HUES6 (cell line): ENCODE measurements around the gene PLA2G6.

ENCODE experiments used
- H3K27ac ChIP-seq: 2 replicates; pipeline ENCODE4 v1.7.0; 2013; ENCODE audit warnings: low read depth, mild to moderate bottlenecking, low read length, inconsistent platforms
- H3K27me3 ChIP-seq: 2 replicates; pipeline ENCODE4 v1.6.1; 2013; ENCODE audit warnings: low read length; ENCODE audit not compliant: control insufficient read depth, insufficient read depth
- H3K36me3 ChIP-seq: 2 replicates; pipeline ENCODE4 v1.6.1; 2013; ENCODE audit warnings: low read length; ENCODE audit not compliant: control insufficient read depth, insufficient read depth
- H3K4me1 ChIP-seq: 2 replicates; pipeline ENCODE4 v1.6.1; 2013; ENCODE audit warnings: low read length; ENCODE audit not compliant: control insufficient read depth, insufficient read depth
- H3K4me3 ChIP-seq: 2 replicates; pipeline ENCODE4 v1.5.1; 2013; ENCODE audit warnings: low read depth, low read length
- H3K9ac ChIP-seq: one replicate; pipeline ENCODE4 v1.6.1; 2013; ENCODE audit warnings: mild to moderate bottlenecking, low read length
- H3K9me3 ChIP-seq: 2 replicates; pipeline ENCODE4 v1.6.1; 2013; ENCODE audit warnings: low read depth, low read length; ENCODE audit not compliant: control insufficient read depth, insufficient read depth

Gene PLA2G6

GRCh38 chr22:38114484-38115398 is 66.9 kb downstream of the PLA2G6 start:
- H3K9ac ChIP-seq, result no peak overlapping the region

DNA sequence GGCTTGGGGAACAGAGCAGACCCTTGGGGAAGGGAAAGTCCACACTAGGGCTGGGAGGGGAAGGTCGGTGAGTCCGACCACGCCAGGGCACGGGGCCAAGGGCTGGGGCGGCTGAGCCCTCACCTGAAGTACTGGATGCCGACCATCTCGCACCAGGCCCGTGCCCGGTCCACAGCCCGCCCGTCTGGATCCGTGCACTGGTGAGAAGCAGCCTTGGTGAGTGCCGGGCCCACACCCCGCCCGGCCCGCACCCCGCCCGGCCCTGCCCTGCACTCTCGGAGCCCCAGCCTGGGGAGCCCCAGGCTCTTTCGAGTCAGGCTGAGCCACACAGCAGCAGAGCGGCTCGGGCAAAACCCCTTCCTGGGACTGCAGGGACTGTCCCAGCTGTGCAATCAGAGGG is 69.2 kb downstream of the PLA2G6 start:
- no peak overlapping the region for H3K4me3 ChIP-seq

More at GRCh38 chr22:38114484-38115398, 66.9 kb downstream of the PLA2G6 start:
- Histone ChIP-seq H3K27ac (no peak overlapping the region), H3K9me3 (no peaks in the 10 kb centered on the region), H3K4me1 (peaks cover 12% of the 10 kb centered on the region; the same call in 1 of the 2 replicates), H3K4me3 (no peak overlapping the region), H3K27me3 (peaks cover 2% of the 10 kb centered on the region), H3K36me3 (peaks cover 3% of the 10 kb centered on the region; the same call in 1 of the 2 replicates)

DNA sequence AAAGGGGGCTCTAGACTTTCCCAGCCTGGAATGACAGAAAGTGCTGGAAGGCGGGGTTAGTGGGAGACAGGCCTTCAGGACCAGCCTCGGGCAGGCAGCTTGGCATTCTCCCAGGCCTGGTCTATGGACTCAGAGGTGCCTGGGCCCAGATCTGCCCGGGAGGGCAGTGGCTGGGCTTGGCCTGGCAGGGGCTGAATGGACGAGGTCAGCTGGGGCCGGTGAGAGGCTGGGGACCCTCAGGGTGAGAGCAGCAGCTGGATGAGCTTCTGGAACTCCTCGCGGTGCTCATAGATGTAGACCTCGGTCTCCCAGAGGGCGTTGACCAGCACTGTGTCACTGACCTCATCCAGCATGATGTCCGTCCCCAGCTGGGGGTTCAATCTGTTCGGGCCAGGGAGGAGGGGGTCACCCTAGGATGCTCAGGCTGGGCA is 69.7 kb downstream of the PLA2G6 start:
- no peak overlapping the region for H3K4me3 ChIP-seq
- peaks cover 12% of the 10 kb centered on the region; the same call in 1 of the 2 replicates for H3K4me1 ChIP-seq
- H3K9ac ChIP-seq, result no peak overlapping the region
- H3K9me3 ChIP-seq, result no peaks in the 10 kb centered on the region
- H3K27ac ChIP-seq, result no peak overlapping the region
- peaks cover 3% of the 10 kb centered on the region; the same call in 1 of the 2 replicates for H3K36me3 ChIP-seq
- peaks cover 4% of the 10 kb centered on the region for H3K27me3 ChIP-seq

More for the DNA sequence above, 69.2 kb downstream of the PLA2G6 start:
- H3K9me3 ChIP-seq, result no peaks in the 10 kb centered on the region
- H3K9ac ChIP-seq, result no peak overlapping the region
- H3K4me1 ChIP-seq, result peaks cover 12% of the 10 kb centered on the region; the same call in 1 of the 2 replicates
- H3K27ac ChIP-seq, result no peak overlapping the region
- peaks cover 3% of the 10 kb centered on the region; the same call in 1 of the 2 replicates for H3K36me3 ChIP-seq
- peaks cover 4% of the 10 kb centered on the region for H3K27me3 ChIP-seq

DNA sequence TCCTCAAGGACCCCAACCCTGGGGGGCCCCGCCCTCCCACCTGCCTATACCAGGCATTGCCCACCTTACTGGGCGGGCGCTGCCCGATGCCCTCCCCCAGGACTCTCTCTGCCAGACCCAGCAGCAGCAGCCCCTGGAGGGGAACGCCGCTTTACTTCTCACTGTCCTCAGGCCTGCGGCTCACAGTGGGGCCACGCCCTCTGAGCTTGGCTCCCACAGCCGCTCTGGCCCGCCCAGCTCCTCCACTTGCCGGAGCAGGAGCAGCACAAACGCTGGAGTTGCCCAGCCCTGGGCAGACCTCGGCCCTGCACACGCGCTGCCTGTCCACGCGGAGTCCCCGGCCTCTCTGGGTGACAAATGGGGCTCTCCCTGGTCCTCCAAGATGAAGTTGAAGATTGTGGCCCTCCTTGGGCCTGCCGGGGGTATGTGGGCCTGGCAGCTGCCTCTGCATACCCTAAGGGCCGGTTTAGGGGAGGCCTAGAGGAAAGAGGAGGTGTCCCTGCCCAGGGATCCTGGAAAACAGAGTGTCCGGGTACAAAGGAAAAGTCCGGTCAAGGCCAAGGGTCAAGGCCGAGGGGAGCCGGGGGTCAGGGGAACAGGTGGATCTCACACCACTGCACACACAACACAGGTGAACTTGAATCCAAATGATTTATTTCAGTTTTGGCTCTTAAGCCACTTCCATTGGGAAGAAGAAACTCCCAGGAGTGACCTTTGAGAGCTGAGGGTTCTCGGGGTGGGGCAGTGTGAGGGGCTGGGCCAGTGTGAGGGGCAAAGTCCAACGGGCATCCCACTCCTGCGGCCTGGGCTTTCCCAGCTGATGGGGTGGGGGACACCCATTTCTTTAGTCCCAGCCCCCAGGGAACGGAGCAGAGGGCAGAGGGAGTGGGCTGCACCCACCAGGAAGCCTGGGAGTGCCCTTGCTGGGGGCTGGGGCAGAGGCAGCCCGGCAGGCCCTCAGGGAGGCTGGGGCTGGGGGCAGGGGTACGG is 70.5 kb downstream of the PLA2G6 start:
- Histone ChIP-seq H3K9ac (no peak overlapping the region), H3K36me3 (peaks cover 3% of the 10 kb centered on the region; the same call in 1 of the 2 replicates), H3K4me3 (no peak overlapping the region), H3K4me1 (peaks cover 12% of the 10 kb centered on the region; the same call in 1 of the 2 replicates), H3K27ac (no peak overlapping the region), H3K27me3 (peaks cover 4% of the 10 kb centered on the region), H3K9me3 (no peaks in the 10 kb centered on the region)

DNA sequence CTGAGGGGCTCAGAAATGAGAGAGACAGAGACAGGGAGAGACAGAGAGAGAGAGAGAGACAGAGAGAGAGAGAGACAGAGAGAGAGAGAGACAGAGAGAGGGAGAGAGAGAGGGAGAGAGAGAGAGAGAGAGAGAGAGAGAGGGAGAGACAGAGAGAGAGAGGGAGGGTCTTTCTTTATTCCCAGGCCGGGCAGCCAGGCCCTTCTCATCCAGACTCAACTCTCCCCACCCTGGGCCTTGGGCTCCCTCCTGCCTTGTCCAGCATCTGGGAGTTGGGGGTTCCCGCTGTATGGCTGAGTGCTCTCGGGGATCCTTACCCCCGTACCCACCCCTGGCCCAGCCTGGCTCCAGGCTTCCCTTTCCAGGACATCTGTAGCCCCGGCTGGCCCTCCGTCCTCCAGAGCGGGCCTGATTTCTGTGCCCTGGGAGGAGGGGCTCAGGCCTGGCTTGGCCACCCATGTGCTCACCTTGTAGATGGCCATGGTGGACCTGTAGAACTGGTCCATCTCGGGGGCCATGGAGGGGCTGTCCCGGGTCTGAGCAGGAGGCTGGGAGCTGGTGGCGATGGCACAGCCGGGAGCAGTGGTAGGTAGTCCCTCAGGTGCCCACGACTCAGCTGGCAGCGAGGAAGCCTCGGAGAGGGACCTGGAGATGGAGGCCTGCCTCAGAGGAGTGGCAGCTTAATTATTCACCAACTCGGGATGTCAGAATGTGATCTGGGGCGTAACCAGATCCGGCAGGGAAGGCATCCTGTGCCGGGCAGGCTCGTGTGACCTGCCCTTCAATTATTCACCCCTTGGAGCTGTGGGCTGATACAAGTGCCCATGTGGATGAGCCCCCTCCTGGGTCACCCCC is 71.4 kb downstream of the PLA2G6 start, which contains the start of gene BAIAP2L2:
BAIAP2L2 (minus strand) TSS at position 677 of the 855 bp plus-strand sequence; CDS start at position 518, 159 bp downstream.
- H3K27me3 ChIP-seq, result peaks cover 4% of the 10 kb centered on the region
- peaks cover 12% of the 10 kb centered on the region; the same call in 1 of the 2 replicates for H3K4me1 ChIP-seq
- no peaks in the 10 kb centered on the region for H3K9me3 ChIP-seq
- no peak within 1 kb of the TSS for H3K9ac ChIP-seq
- H3K27ac ChIP-seq, result no peak within 1 kb of the TSS
- H3K4me3 ChIP-seq, result no peak within 1 kb of the TSS
- H3K36me3 ChIP-seq, result peaks cover 3% of the 10 kb centered on the region; the same call in 1 of the 2 replicates

DNA sequence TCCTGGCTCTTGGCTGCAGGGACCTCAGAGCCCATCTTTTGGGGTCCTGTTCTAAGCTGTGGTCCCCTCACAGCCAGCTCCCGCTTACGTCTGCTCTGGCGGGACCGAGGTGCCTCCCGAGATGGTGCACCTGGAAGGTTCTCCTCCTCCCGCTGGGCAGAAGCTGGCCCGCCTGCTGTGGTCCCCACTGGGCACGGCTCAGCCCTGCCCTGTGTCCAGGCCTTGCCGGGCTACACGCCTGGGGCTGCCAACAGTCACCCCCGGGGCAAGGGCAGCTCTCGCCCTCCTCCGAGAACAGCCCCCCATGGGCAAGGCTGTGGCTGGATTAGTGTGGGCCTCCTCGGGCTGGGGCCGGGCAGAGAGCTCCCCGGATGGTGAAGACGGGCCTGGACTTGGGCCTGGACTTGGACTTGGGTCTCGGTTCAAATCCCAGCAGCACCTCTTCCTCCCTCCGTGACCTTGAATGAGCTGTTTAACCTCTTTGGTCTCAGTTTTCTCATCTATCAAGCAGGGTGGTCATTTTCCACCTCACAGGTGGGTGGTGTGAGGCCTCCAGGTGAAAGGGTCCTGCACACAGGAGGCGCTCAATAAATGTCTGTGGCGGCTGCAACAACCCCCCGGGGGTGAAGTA is 72.1 kb downstream of the PLA2G6 start:
- no peak overlapping the region for H3K4me3 ChIP-seq
- H3K9ac ChIP-seq, result no peak overlapping the region
- H3K4me1 ChIP-seq, result peaks cover 10% of the 10 kb centered on the region; the same call in 1 of the 2 replicates
- H3K9me3 ChIP-seq, result no peaks in the 10 kb centered on the region
- H3K36me3 ChIP-seq, result peaks cover 3% of the 10 kb centered on the region; the same call in 1 of the 2 replicates
- peaks cover 4% of the 10 kb centered on the region for H3K27me3 ChIP-seq
- no peak overlapping the region for H3K27ac ChIP-seq

DNA sequence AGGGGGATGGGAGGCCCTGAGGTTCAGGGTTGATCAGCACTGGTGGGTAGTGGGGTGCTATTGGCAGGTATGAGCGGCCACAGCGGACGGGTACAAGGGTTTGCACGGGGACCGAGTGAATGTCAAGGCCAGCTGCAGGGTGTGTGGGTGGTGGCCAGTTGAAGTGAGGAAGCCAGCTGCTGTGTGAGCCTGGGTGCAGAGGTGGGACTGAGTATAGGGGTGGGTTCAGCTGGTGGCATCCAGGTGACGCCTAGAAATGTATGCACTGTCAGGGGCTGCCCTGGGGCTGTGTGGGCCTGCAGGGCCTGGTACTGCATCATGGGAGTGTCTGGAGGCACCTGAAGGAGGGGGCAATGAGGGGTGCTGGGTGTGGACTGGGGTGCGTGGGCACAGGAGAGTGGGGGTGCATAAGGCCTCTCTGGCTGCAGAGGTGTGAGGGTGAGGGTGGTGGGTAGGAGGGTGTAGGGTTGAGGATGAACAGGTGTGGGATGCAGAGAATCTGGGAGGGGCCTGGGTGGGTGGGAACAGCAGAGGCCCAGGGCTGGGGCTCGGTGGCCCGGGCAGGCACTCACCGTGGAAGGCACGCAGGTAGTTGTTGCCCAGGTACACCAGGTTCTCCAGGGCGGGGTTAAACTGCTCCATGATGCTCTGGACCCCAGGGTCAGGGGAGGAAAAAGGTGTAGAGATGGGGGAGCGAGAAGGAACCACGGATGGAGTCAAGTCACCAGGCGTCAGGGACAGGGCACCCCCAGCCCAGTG is 72.9 kb downstream of the PLA2G6 start:
- Histone ChIP-seq H3K27me3 (peaks cover 4% of the 10 kb centered on the region), H3K9ac (no peak overlapping the region), H3K9me3 (no peaks in the 10 kb centered on the region), H3K36me3 (peaks cover 3% of the 10 kb centered on the region; the same call in 1 of the 2 replicates), H3K4me3 (no peak overlapping the region), H3K27ac (no peak overlapping the region), H3K4me1 (peaks cover 10% of the 10 kb centered on the region; the same call in 1 of the 2 replicates)

DNA sequence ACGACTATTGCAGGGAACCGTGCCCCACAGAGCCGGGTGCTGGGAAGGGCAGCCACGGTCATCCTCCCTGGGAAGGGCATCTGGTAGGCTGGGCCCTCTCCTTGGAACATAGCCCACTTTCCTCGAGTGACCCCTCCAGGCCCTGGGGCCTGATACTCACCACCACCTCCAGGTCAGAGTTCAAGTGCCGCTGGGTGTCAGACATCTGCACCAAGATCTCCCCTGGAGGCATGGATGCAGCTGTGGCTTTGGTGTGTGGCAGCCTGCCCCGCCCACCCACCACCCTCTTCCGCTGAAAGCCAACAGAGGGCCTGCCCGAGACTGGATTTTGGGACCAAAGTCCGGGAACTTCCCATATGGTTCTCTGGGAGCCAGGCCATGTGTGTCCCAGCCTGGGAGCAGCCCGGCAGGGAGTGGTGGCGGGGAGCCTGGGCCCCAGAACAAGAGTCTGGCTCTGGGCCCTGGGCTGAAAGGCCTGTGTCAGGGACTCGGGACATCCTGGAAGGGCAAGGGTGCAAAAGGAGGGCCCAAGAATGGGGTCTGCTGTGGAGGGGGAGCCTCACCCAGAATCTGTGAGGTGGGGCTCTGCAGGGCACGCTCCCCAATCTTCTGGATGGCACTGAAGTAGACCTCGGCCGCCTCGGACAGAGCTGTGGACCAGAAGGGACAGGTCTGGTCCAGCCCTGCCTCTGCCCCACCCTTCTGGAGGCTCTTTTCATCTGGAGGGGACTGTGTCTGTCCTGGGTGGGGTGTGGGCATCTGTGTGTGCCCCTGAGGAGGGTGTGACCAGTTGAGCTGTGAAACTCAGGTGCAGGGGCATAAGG is 73.7 kb downstream of the PLA2G6 start:
- H3K9me3 ChIP-seq, result no peaks in the 10 kb centered on the region
- no peak overlapping the region for H3K27ac ChIP-seq
- H3K36me3 ChIP-seq, result peaks cover 3% of the 10 kb centered on the region; the same call in 1 of the 2 replicates
- peaks cover 4% of the 10 kb centered on the region for H3K27me3 ChIP-seq
- peaks cover 10% of the 10 kb centered on the region; the same call in 1 of the 2 replicates for H3K4me1 ChIP-seq
- no peak overlapping the region for H3K4me3 ChIP-seq
- no peak overlapping the region for H3K9ac ChIP-seq
